GM19463 (cell line): ENCODE data around the gene ELAVL1.
"Not testable (repeated sequence)": the region's sequence is repeated elsewhere in the genome, so short reads cannot be mapped to it uniquely, and the experiment has no call there.

Source experiments
- ATAC-seq: cut with Tn5 transposase; IDR thresholded peaks from one replicate; pipeline ENCODE4 v1.9.1; 2021; ENCODE audit warnings: mild to moderate bottlenecking, moderate library complexity; ENCODE audit not compliant: unreplicated experiment

Gene ELAVL1

DNA sequence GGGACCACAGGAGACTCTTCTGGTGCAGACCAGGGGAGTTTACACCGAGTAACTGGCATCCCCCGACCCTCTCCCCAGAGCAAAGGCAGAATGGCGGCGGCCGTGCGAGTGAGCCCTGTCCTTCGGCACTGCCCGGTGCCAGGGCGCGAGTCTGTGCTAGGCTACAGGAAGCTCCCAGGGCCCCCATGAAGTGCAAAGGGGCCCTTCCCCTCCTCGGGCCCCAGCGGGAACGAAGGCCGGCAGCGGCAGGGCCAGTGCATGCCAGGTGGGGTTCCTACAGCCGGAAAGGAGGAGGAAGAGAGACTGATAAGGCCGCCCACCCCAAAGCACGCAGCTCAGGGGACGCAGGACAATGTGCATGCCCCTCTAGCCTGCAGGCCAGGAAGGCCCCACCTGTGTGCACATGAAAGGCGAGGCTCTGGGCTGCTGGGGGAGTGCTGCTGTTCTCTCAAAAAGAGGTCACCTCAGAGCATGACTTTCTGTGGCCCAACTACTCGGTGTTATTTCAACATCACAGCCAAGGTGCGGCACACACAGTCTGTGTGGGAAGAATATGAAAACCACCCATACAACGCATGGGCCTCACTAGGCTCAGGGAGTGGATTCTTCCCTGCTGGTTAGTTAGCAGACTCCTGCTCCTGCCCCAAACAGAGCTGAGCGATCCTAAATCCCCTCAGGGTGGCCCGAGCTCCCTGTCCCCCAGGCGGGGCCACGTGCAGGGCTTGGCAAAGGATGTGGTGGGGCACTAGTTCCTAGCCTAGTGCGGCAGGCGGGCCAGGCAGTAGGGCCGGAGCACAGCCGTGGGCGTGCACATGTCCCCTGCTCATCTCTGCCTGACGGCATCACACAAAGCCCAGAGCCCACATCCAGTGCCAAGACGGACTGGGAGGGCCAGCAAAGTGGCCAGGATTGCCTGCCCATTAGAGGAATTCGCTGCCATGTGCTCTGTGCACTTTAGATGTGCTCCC is 33.6 kb downstream of the ELAVL1 start:
- no peak for ATAC-seq

DNA sequence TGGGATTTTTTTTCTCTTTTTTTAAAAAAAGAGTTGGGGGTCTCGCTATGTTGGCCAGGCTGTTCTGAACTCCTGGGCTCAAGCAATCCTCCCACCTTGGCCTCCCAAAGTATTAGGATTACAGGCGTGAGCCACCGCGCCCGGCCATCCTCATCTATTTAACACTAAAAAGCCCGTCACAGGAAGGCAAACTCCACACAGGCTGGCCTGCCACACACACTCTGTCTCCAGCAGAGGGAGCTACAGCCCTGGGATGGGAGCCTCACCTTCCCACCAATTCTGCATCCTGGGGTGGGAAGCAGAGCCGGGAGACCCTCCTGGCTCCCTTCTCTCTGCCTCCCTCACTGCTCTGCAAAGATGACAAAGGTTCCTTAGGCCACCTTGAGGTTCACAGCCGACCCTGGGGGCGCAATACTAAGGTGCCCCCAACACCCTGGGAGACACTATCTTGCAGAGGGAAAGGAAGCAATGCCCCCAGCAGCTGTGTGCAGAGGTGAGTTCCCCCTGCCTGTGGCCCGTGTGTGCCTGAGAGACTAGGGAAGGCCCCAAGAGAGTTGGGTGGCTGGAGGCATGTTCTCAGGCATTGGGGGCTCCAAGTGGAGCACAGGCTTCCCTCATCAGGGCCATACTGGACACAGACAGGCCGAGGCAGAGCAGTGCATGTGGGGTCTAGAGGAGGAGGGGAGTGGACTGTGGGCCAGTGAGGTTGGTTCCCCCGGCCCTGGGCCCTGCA is 34.6 kb downstream of the ELAVL1 start:
- no peak for ATAC-seq

DNA sequence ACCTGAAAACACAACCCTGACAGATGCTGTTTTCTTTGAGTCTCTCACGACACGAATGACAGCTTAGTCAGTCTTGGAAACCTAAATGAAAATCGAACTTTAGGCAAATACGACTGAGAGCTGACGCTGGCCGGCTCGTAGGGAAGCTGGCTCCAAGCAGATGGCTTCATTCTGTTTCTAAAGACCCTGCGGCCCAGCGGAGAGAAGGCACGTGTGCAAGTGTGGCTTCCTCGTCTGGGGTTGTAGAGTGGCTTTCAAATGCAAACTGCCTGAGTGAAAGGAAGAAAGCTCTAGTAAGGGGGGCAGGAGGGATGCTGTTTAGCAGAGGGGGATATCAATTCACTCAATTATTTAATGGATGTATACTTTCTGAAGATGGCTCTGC is 35.9 kb downstream of the ELAVL1 start:
- ATAC-seq: no peak

DNA sequence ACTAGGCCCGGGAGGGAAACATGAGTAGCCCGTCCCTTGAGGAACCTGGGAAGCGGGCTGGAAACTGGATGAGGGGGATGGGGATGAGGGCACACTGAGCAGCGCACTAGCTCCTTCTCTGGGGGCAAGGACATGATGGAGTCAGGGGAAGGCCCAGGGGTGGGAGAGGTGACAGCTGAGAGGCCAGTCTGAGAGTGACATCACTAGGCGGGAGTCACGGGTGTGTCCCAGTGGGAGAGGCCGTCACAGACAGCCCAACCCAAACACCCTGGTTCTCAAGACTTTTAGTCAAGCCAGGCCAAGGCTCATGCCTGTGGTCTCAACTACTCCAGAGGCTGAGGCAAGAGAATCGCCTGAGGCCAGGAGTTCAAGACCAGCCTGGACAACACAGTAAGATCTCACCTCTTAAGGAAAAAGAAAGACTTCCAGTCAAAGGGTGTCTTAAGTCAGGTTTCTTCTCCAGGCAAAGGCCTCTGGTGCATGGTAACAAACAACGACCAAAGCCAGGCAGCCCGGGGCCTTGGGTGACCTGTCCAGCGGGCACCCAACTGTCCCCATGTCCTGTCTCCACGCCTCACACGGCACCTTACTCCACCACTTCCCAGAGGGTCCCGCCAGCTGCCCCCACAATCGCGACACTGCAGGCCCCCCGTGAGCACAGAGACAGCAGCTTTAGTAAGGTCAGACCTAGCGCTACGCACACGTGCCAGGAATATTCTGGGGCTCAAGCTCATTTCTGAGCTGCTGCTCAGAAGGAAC is 36.5 kb downstream of the ELAVL1 start:
- no peak for ATAC-seq

DNA sequence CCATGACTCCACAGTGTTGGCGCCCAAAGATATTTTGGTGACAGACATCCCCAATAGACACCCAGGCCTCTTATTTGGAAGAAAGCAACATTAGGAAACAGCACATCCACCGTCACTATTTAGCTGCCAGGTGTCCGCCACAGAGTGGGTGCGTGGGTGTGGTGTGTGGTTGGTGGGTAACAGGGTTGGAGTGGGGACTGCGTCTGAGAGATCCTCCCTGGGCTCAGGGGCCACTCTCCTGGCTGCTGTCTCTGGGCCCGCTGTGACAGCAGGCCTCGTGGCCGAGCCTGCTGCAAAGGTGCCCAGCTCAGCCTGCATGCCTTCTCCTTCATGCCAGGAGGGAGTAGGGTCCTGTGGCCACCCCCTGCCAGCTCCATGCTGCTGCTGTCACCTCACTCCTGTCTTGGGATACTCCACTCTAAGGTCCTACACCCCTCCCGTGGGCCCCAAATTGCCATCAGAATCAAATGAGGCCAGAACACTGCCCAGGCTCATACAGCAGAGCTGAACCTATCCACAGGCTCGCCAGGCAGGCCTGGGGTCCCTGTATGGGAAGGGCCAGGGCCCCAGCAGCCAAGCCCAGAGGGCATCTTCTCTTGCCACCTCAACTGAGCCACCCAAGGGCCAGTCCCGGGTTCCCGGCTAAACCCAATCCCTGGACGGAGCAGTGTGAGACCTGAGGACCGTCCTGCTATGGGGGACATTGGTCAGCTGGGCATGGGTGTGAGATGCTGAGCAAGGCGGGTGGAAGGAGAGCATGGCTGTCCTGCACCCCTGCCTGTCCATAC is 37.2 kb downstream of the ELAVL1 start:
- no peak for ATAC-seq

DNA sequence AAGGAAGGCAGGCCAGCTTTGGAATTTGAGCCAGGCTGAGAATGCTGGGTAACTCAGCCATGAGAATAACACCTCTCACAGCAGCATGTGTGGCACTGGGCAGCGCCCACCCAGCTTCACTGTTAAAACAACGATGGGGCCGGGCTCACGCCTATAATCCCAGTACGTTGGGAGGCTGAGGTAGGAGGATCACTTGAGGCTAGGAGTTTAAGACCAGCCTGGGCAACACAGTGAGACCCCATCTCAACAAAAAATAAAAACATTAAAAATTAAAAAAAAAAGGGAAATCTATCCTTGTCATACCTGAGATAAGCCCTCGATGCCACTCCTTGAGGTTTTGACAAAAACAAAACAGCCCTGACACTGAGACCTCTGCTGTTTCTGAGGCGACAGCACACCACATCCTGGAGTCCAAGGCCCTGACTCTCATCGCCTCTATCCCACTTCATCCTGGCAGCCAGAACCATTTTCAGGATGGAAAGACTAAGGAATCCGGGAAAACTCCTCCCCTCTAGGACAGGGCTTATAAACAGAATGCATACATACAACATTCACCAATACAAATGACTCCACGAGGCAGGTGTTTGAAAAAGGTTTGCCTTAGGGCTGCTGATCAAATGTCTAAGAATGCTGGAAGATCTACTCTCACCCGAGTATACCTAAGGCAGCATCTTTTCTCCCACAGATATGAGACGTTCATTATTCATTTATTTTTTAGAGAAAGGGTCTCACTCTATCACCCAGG is 39.3 kb downstream of the ELAVL1 start:
- no peak for ATAC-seq

DNA sequence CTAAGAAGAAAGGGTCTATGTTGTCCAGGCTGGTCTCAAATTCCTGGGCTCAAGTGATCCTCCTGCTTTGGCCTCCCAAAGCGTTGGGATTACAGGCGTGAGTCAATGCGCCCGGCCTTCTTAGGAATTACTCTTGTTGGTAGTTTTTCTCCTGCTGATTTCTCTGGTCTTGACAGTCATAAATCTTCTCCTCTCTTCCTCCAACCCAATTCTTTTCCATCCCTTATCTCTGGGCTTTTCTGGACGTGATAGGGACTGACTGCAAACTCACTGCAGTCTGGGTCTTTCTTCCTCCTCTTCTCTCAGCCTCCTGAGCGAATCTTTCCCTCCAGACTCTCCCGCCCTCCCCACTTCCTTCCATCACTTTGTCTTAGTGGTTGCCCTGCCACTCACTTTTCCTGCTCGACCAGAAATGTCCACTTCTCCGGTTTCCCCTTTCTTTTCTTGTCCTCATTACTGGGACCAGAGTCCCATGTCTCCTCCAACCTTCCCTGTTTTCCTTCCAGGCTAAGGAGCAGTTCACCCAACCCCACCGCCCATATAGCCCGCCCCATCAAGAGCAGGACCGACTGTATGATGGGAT is 40.1 kb downstream of the ELAVL1 start:
- no peak for ATAC-seq

DNA sequence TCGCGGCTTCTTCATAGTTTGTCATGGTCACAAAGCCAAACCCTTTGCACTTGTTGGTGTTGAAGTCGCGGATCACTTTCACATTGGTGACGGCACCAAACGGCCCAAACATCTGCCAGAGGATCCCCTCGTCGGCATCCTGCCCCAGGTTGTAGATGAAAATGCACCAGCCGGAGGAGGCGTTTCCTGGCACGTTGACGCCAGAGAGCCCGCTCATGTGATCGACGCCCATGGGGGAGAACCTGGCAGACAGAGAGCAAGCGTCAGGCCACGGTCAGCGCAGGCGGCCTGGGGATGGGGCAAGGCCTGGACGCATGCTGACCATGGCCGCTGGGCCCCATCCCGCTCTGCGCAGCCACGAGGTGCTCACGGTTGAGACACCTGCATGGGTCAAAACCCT is 41.9 kb downstream of the ELAVL1 start:
- no peak for ATAC-seq

DNA sequence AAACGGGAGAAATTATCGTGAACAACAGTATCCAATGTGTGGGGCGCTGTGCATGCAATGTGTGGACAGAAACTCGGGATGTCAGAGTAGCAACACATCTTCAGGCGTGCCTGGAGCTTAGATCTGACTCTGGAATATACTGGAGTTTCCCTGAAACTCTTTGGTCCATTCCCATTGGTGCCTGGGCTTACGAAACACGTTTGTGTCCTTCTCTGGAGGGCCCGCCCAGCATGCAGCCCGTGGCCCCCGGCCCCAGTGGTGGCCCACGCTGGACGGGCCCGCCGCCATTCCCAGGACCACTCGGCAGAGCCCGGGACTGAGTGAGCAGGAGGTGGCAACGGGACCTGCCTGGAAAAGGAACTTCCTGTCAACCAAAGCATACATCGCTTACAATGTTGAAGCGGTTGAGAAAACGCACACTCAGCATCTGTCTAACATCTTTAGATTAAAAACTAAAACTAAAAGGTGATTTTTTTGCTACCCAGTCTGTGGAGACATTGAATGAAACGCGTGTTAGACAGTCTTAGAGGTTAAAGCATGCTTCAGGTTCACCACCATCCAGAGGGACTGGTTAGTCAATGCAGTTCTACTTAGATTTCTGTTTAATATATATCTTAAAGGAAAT is 42.7 kb downstream of the ELAVL1 start:
- ATAC-seq: no peak

DNA sequence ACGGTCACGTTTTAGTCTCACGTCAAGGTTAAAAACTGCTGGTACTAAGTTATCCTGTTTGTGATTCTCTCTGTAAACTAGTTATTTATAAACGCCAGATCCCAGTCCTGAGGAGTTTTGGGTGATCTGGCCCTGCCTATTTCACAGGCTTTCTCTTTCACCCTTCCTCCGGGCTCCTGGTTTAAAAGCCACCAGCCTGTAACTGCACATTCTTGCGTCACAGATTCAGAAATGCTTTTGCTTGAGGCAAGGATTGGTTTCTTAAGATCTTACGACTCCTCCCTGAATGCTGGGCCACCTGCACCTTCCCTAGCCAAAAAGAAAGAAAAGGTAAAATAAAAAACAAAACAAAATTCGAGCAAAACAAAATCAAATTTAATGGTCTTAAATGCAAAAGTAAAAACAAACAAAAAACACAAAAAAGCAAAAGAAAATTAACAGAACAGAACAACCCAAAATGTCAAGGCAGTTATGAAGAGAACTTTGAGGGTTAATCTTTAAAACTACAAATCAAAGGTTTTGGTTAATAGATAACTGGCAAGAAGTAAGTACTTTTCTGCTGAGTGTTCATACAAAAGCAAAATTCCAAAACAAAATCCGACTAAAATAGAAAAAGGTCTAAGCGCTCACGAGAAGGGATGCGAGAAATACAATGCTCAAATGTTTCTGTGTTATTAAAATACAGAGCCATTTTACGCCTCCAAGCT is 43.4 kb downstream of the ELAVL1 start:
- no peak for ATAC-seq

DNA sequence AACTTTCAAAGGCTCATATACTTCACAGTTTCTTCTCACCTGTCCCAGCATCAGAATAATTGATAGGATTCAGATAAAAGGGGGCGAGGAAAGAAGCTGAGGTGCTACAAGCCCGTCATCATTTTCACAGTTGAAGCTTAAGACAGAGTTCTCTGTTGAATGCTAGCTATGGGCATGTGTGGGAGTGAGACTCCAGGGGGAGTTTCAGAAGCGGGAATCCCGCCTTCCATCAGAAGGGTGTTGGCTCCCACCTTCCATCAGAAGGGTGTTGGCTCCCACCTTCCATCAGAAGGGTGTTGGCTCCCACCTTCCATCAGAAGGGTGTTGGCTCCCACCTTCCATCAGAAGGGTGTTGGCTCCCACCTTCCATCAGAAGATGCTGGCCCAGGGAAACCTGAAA is 44.4 kb downstream of the ELAVL1 start:
- not testable (repeated sequence) for ATAC-seq

DNA sequence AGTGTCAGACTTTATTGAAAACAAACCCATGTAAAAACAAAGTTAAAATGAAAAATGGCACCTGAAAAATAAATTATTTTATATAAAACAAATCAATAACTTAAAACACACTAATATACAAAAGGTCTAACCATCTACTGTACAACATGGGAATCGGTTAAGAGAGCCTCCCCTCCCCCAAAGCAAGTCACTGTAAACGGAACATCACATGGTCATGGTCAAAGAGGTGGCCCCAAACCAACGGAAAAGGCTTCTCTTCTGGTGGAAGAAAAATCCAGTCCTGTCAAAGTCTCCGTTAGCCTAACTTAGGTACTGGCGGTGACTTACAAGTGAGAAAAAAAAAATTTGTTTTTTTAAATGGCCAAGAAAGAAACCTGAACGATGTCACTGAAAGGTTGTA is 46.2 kb downstream of the ELAVL1 start:
- ATAC-seq: no peak

DNA sequence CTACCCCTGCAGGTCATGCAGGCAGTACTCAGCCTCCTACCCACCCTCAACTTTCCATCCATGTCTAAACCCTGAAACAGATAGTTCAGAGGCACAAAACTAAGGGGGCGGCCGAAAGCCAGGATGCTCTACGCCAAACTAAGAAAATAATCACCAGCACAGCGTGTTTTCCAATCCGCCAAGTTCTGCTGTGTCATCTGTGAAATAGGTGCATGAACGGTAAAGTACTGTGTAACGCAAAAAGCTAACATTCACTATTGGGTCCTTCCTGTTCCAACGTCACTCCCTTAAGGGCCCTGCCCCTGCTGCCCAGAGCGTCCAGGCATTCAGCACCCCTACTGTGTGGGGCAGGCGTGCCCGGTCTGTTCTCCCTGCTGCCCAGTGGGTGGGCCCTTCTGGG is 49.7 kb downstream of the ELAVL1 start:
- no peak for ATAC-seq

DNA sequence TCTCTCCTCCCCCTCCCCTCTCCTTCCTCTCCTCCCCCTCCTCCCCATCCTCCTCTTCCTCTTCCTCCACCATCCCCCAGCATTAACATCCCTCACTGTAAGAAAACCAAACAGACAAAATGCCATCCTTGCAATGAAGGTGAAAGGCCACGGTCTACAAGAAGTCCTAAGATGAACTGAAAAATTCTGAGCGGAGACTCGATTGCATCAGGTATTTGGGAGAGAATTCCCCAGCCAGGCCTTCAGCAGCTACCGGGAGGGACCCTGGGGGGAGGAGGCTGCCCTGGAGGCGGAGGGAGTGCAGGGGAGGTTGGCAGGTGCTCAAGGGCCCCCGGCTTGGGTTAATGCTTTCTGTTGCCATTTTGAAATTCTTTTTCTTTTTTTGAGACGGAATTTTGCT is 51.9 kb downstream of the ELAVL1 start:
- no peak for ATAC-seq

DNA sequence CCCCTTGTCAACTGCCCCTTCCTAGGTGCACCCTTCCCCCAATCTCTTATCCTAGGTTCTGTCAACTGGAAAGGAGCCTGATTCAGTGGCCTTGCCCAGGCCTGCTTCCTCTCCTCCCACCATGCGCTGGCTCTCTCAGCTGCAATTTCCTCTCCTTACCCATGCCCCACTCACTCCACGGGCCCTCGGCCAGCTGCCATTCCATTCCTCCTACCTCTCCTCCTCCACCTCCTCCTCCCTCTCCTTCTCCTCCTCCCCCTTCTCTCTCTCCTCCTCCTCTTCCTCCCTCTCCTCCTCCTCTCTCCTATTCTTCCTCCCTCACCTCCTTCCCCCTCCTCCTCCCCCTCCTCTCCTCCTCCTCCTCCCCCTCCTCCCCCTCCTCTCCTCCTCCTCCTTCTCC is 52.4 kb downstream of the ELAVL1 start:
- no peak for ATAC-seq

DNA sequence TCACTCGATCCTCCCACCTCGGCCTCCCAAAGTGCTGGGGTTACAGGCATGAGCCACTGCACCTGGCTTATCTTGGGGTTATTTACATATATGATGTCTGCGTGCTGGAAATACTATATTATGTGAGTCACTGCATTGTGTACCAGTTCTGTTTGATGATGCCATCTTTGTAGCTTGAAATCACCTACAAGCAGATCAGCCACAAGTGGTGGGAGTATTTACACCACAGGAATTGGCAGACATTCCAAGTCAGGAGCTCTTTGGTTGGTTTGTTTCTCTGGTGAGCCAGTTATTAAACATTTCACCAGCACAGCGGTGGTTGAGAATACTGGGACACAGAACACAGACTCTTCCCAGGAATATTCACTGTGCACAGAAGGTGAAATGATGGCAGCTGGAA is 57.5 kb downstream of the ELAVL1 start:
- no peak for ATAC-seq

DNA sequence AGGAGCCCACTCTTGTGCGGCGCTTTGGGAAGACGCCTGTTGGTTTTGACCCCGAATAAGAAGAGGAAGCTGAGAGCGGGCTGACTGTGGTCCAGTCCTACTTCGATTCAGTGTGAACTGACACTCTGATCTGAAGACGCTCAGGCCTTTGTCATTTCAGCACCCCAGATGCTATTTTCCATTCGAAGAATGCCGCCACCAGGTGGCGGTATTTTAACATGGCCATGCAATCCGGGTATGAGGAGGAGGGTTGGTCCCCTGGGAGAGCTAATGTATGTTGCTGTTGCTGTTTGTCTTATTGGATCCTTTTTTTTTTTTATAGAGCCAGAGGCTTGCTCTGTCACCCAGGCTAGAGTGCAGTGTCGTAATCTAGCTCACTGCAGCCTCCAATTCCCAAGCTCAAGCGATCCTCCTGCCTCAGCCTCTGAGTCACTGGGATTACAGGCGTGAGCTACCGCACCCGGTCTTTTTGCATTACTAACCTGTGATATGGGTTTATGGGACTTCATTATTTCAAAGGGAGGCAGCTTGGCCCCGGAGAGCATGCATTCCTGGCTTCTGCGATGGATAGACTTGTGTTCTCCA is 61.2 kb downstream of the ELAVL1 start:
- no peak for ATAC-seq
